OCI-LY3 (cell line): ENCODE data around the gene ZNF33A.

Experiments used
- EZH2phosphoT487 ChIP-seq: fragments of 200-600 bp; shearing (Covaris generic); IDR thresholded peaks from 2 replicates; pipeline ENCODE4 v1.6.1; 2018; ENCODE audit warnings: antibody characterized with exemption, mixed run types, low read depth
- TF ChIP-seq, protein P1 (sequence below): fragments of 200-600, 300-600 bp; sonication (generic); IDR thresholded peaks from 2 replicates; pipeline ENCODE4 v1.5.1; 2014; ENCODE audit warnings: antibody characterized with exemption, low read length, low read depth

GRCh38 chr10:38045129-38045528 is 34.7 kb downstream of the ZNF33A start:
- TF ChIP-seq, protein P1, sequence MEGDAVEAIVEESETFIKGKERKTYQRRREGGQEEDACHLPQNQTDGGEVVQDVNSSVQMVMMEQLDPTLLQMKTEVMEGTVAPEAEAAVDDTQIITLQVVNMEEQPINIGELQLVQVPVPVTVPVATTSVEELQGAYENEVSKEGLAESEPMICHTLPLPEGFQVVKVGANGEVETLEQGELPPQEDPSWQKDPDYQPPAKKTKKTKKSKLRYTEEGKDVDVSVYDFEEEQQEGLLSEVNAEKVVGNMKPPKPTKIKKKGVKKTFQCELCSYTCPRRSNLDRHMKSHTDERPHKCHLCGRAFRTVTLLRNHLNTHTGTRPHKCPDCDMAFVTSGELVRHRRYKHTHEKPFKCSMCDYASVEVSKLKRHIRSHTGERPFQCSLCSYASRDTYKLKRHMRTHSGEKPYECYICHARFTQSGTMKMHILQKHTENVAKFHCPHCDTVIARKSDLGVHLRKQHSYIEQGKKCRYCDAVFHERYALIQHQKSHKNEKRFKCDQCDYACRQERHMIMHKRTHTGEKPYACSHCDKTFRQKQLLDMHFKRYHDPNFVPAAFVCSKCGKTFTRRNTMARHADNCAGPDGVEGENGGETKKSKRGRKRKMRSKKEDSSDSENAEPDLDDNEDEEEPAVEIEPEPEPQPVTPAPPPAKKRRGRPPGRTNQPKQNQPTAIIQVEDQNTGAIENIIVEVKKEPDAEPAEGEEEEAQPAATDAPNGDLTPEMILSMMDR = no peak
- TF ChIP-seq EZH2phosphoT487 = no peak
